ENCODE data around the gene TESMIN. TPM values are rescaled to one million over a fixed set of nuclear protein-coding genes. Genes with fewer than 3 reads are reported as not detected.

Gene TESMIN
- total RNA-seq, 1 experiment from 2014 or later = 78.8 TPM

GRCh38 chr11:68667511-68668500 is 83.5 kb downstream of the TESMIN start (continued):
- no peak for TF ChIP-seq TCF7 (CRISPR knock-in tag; IDR thresholded peaks at IDR 0.05; ENCODE audit: low read depth)
- no peak for TF ChIP-seq TEAD4 (CRISPR knock-in tag; IDR thresholded peaks at IDR 0.05)
- no peak for TF ChIP-seq ERG (CRISPR knock-in tag; IDR thresholded peaks at IDR 0.05)
- no peak for TF ChIP-seq NFATC4 (CRISPR knock-in tag; IDR thresholded peaks at IDR 0.05)

GRCh38 chr11:68666849-68667248 is 84.5 kb downstream of the TESMIN start:
- Mint-ChIP-seq H3K4me3 (no peak overlapping the region), H3K27ac (no peak overlapping the region), H3K9me3 (peaks cover 18% of the 10 kb centered on the region), H3K27me3 (ENCODE audit: low read depth) (no peaks in the 10 kb centered on the region), H3K4me1 (peaks cover 7% of the 10 kb centered on the region), H3K36me3 (peaks cover 11% of the 10 kb centered on the region; the same call in 1 of the 2 replicates)
- no peak for TF ChIP-seq ETV6 (CRISPR knock-in tag; IDR thresholded peaks at IDR 0.05)
- no peak for TF ChIP-seq ZNF423 (CRISPR knock-in tag; IDR thresholded peaks at IDR 0.05)
- no peak for TF ChIP-seq ZNF512 (CRISPR knock-in tag; IDR thresholded peaks at IDR 0.05; ENCODE audit: borderline replicate concordance)
- no peak for TF ChIP-seq ESRRA (CRISPR knock-in tag; IDR thresholded peaks at IDR 0.05; ENCODE audit: borderline replicate concordance)
- no peak for TF ChIP-seq NFATC4 (CRISPR knock-in tag; IDR thresholded peaks at IDR 0.05)
- no peak for TF ChIP-seq NR3C1 (CRISPR knock-in tag; conservative IDR thresholded peaks at IDR 0.05; ENCODE audit: low read depth)
- TF ChIP-seq ZNF138 (CRISPR knock-in tag; conservative IDR thresholded peaks at IDR 0.05) = no peak
- TF ChIP-seq JUN (CRISPR knock-in tag; IDR thresholded peaks at IDR 0.05) = no peak
- no peak for TF ChIP-seq KAT7 (CRISPR knock-in tag; IDR thresholded peaks at IDR 0.05; ENCODE audit: borderline replicate concordance)
- TF ChIP-seq EMX1 (CRISPR knock-in tag; IDR thresholded peaks at IDR 0.05) = no peak
- TF ChIP-seq NR1H2 (CRISPR knock-in tag; IDR thresholded peaks at IDR 0.05) = no peak
- TF ChIP-seq SMAD3 (CRISPR knock-in tag; IDR thresholded peaks at IDR 0.05; ENCODE audit: borderline replicate concordance) = no peak
- TF ChIP-seq ZNF425 (CRISPR knock-in tag; conservative IDR thresholded peaks at IDR 0.05) = no peak
- ATAC-seq (no peak), DNase-seq (ENCODE audit: low spot score) (no peak)
- ChIA-PET CTCF (no interaction called here), POLR2A (no interaction called here)

GRCh38 chr11:68665436-68665835 is 85.9 kb downstream of the TESMIN start:
- CTCF ChIA-PET = no interaction called here
- ATAC-seq (no peak), DNase-seq (ENCODE audit: low spot score) (no peak)
- no peak overlapping the region for H3K27ac Mint-ChIP-seq
- H3K4me3 Mint-ChIP-seq = no peak overlapping the region
- POLR2A ChIA-PET = no interaction called here
- peaks cover 7% of the 10 kb centered on the region for H3K4me1 Mint-ChIP-seq
- H3K9me3 Mint-ChIP-seq = peaks cover 18% of the 10 kb centered on the region
- peaks cover 11% of the 10 kb centered on the region; the same call in 1 of the 2 replicates for H3K36me3 Mint-ChIP-seq
- no peaks in the 10 kb centered on the region for H3K27me3 Mint-ChIP-seq (ENCODE audit: low read depth)
- no peak for TF ChIP-seq GTF2I (CRISPR knock-in tag; conservative IDR thresholded peaks at IDR 0.05)
- no peak for TF ChIP-seq HMGXB4 (CRISPR knock-in tag; IDR thresholded peaks at IDR 0.05)
- TF ChIP-seq PRDM15 (CRISPR knock-in tag; IDR thresholded peaks at IDR 0.05) = no peak
- TF ChIP-seq ZNF317 (CRISPR knock-in tag; IDR thresholded peaks at IDR 0.05; ENCODE audit: borderline replicate concordance, low read depth) = no peak
- no peak for TF ChIP-seq CREM (CRISPR knock-in tag; IDR thresholded peaks at IDR 0.05)
- no peak for TF ChIP-seq USF1 (CRISPR knock-in tag; IDR thresholded peaks at IDR 0.05)
